ENCODE data around the gene MMAB.

The MMAB gene

GRCh38 chr12:109612003-109612402, 38.7 kb upstream of the MMAB start:
- H3K27me3 ChIP-seq (ENCODE audit: control insufficient read depth, insufficient read depth, low read length, poor library complexity, severe bottlenecking), result peaks cover 4% of the 10 kb centered on the region
- no peak overlapping the region for H3K4me3 ChIP-seq (ENCODE audit: insufficient read depth, low read depth, low read length)
- H3K9me3 ChIP-seq (ENCODE audit: control insufficient read depth, low read length), result no peaks in the 10 kb centered on the region
- peaks cover 20% of the 10 kb centered on the region for H3K4me1 ChIP-seq (ENCODE audit: control insufficient read depth, insufficient read depth, low read length)
- 93 to 97% methylated on average over 3 of the region's 3 CpGs for WGBS, 2 experiments
- H3K36me3 ChIP-seq (ENCODE audit: control insufficient read depth, insufficient read depth, low read length), result no peaks in the 10 kb centered on the region
- no peak overlapping the region for H3K27ac ChIP-seq (ENCODE audit: insufficient read depth, low read depth, low read length, poor library complexity, severe bottlenecking)

DNA sequence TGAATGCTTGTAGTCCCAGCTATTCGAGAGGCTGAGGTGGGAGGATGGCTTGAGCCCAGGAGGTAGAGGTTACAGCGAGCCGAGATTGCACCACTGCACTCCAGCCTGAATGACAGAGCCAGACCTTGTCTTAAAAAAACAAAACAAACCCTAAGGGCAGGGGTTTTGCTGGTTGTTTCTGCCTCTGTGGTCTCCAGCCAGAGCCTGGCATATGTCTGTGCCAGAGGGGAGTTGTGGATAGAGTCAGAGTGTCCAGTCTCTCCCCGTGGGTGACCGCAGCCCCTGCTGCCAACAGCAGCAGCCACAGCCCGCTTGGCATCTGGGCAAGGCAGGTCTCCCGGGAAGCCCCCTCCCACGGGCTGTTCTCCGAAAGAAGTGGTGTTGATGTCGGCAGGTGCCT, 37.9 kb upstream of the MMAB start:
- Histone ChIP-seq H3K36me3 (ENCODE audit: control insufficient read depth, insufficient read depth, low read length) (no peaks in the 10 kb centered on the region), H3K4me3 (ENCODE audit: insufficient read depth, low read depth, low read length) (no peak overlapping the region), H3K4me1 (ENCODE audit: control insufficient read depth, insufficient read depth, low read length) (peaks cover 16% of the 10 kb centered on the region), H3K27ac (ENCODE audit: insufficient read depth, low read depth, low read length, poor library complexity, severe bottlenecking) (no peak overlapping the region), H3K27me3 (ENCODE audit: control insufficient read depth, insufficient read depth, low read length, poor library complexity, severe bottlenecking) (peaks cover 4% of the 10 kb centered on the region), H3K9me3 (ENCODE audit: control insufficient read depth, low read length) (no peaks in the 10 kb centered on the region)
- 87 to 89% methylated on average over 10 of the region's 10 CpGs for WGBS, 2 experiments

DNA sequence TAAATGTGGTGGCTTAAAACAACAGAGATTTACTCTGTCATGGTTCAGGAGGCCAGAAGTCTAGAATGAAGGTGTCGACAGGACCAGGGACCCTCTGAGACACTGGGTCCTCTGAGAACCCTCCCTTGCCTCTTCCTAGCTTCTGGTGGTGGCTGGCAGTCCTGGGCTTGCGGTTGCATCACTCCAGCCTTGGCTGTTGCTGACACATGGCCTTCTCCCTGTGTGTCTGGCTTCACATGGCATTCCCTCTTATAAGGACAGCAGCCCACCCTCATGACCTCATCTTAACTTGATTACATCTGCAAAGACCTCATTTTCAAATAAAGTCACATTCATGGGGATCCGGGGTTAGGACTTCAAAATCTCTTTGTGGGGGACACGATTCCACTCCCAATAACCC, 37.2 kb upstream of the MMAB start:
- WGBS, 2 experiments, result 88 to 93% methylated on average over 4 of the region's 4 CpGs
- peaks cover 4% of the 10 kb centered on the region for H3K27me3 ChIP-seq (ENCODE audit: control insufficient read depth, insufficient read depth, low read length, poor library complexity, severe bottlenecking)
- H3K36me3 ChIP-seq (ENCODE audit: control insufficient read depth, insufficient read depth, low read length), result no peaks in the 10 kb centered on the region
- H3K4me1 ChIP-seq (ENCODE audit: control insufficient read depth, insufficient read depth, low read length), result peaks cover 12% of the 10 kb centered on the region
- H3K27ac ChIP-seq (ENCODE audit: insufficient read depth, low read depth, low read length, poor library complexity, severe bottlenecking), result no peak overlapping the region
- H3K4me3 ChIP-seq (ENCODE audit: insufficient read depth, low read depth, low read length), result no peak overlapping the region
- no peaks in the 10 kb centered on the region for H3K9me3 ChIP-seq (ENCODE audit: control insufficient read depth, low read length)

DNA sequence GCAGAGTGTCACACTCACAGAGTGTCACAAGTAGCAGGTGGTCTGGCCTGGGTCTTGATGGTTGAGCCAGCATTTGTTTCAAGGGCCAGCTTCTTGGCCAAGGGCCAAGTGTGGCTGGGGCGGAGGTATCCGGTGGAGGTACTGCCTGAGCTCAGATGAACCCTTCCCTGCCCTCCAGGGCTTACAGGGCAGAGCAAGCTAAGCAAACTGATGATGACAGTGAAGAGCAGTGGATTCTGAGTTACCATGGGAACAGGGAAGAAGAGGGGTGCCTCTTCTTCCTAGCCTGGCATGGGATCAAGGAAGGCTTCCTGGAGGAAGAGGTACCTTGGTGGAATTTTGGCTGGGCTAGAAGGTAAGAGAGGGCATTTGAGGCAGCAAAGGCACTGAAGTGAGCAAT, 36.0 kb upstream of the MMAB start:
- WGBS, 2 experiments, result 92 to 97% methylated on average over 2 of the region's 2 CpGs
- peaks cover 4% of the 10 kb centered on the region for H3K27me3 ChIP-seq (ENCODE audit: control insufficient read depth, insufficient read depth, low read length, poor library complexity, severe bottlenecking)
- peaks cover 20% of the 10 kb centered on the region for H3K4me1 ChIP-seq (ENCODE audit: control insufficient read depth, insufficient read depth, low read length)
- no peaks in the 10 kb centered on the region for H3K9me3 ChIP-seq (ENCODE audit: control insufficient read depth, low read length)
- no peak overlapping the region for H3K4me3 ChIP-seq (ENCODE audit: insufficient read depth, low read depth, low read length)
- H3K36me3 ChIP-seq (ENCODE audit: control insufficient read depth, insufficient read depth, low read length), result no peaks in the 10 kb centered on the region
- H3K27ac ChIP-seq (ENCODE audit: insufficient read depth, low read depth, low read length, poor library complexity, severe bottlenecking), result no peak overlapping the region

DNA sequence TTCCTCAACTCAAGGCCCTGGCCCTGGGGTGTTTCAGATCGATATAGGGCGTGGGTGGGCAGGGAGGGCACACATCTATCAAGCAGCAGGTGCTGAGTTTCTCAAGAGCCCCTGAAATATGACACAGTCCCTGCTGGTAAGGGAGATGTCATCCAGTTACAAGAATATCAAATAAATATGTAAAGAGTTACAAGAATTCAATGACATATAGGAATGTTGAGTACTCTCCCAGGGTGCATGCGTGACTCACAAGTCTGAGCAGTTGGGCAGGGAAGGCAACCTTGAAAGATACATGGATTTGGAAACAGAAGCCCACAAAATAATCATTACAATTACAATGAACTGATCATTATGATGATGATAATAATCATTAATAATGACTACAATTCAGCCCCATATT, 35.5 kb upstream of the MMAB start:
- 97 to 100% methylated on average over 3 of the region's 3 CpGs for WGBS, 2 experiments
- Histone ChIP-seq H3K9me3 (ENCODE audit: control insufficient read depth, low read length) (no peaks in the 10 kb centered on the region), H3K27me3 (ENCODE audit: control insufficient read depth, insufficient read depth, low read length, poor library complexity, severe bottlenecking) (peaks cover 4% of the 10 kb centered on the region), H3K4me3 (ENCODE audit: insufficient read depth, low read depth, low read length) (no peak overlapping the region), H3K27ac (ENCODE audit: insufficient read depth, low read depth, low read length, poor library complexity, severe bottlenecking) (no peak overlapping the region), H3K36me3 (ENCODE audit: control insufficient read depth, insufficient read depth, low read length) (no peaks in the 10 kb centered on the region), H3K4me1 (ENCODE audit: control insufficient read depth, insufficient read depth, low read length) (peaks cover 16% of the 10 kb centered on the region)

DNA sequence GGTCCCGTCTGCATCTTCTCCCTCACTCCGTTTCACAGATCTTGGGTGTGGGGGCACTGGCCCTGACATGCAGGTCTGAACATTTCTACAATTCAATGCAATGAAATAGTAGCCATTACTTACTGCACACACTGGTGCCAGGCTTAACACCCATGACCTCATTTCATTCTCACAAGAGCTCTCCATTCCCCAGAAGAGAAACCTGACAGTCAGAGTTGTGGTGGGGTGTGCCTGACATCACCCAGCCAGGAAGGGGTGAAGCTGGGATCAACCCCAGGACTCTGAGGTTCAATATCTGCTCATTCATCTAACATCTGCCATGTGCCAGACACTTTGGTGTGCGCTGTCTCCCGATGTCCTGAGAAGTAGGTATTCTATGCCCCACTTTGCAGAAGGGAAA, 35.0 kb upstream of the MMAB start:
- Histone ChIP-seq H3K9me3 (ENCODE audit: control insufficient read depth, low read length) (no peaks in the 10 kb centered on the region), H3K4me1 (ENCODE audit: control insufficient read depth, insufficient read depth, low read length) (peaks cover 11% of the 10 kb centered on the region), H3K4me3 (ENCODE audit: insufficient read depth, low read depth, low read length) (no peak overlapping the region), H3K27ac (ENCODE audit: insufficient read depth, low read depth, low read length, poor library complexity, severe bottlenecking) (no peak overlapping the region), H3K36me3 (ENCODE audit: control insufficient read depth, insufficient read depth, low read length) (no peaks in the 10 kb centered on the region), H3K27me3 (ENCODE audit: control insufficient read depth, insufficient read depth, low read length, poor library complexity, severe bottlenecking) (peaks cover 4% of the 10 kb centered on the region)
- 95 to 96% methylated on average over 4 of the region's 4 CpGs for WGBS, 2 experiments

DNA sequence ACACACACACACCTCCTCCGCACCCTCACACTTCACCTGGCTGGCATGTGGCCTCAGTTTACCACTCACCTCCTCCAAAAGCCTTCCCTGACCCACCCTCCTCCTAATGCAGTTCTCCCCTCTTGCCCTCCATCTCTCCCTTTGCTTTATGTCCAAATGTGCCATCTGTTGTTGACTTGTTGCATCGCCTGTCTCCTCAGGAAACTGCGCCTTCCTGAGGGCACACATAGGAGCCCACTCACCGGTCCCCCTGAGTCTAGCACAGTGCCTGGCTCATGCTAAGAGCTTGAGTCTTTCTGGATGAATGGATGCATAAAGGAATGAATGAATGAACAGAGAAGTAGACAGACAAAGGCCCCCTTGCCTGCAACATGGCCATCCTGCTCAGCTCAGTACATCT, 34.3 kb upstream of the MMAB start:
- peaks cover 13% of the 10 kb centered on the region for H3K4me1 ChIP-seq (ENCODE audit: control insufficient read depth, insufficient read depth, low read length)
- no peak overlapping the region for H3K4me3 ChIP-seq (ENCODE audit: insufficient read depth, low read depth, low read length)
- no peaks in the 10 kb centered on the region for H3K36me3 ChIP-seq (ENCODE audit: control insufficient read depth, insufficient read depth, low read length)
- no peak overlapping the region for H3K27ac ChIP-seq (ENCODE audit: insufficient read depth, low read depth, low read length, poor library complexity, severe bottlenecking)
- 93 to 99% methylated on average over 4 of the region's 4 CpGs for WGBS, 2 experiments
- H3K9me3 ChIP-seq (ENCODE audit: control insufficient read depth, low read length), result no peaks in the 10 kb centered on the region
- peaks cover 4% of the 10 kb centered on the region for H3K27me3 ChIP-seq (ENCODE audit: control insufficient read depth, insufficient read depth, low read length, poor library complexity, severe bottlenecking)

- whole genome bisulfite sequencing, 2 experiments, result 13 to 15% methylated on average over 30 of the region's 30 CpGs
- peak overlapping the region; percentile 73 for H3K27ac ChIP-seq (ENCODE audit: insufficient read depth, low read depth, low read length, poor library complexity, severe bottlenecking)
- peaks cover 13% of the 10 kb centered on the region for H3K4me1 ChIP-seq (ENCODE audit: control insufficient read depth, insufficient read depth, low read length)
- no peaks in the 10 kb centered on the region for H3K9me3 ChIP-seq (ENCODE audit: control insufficient read depth, low read length)
- H3K27me3 ChIP-seq (ENCODE audit: control insufficient read depth, insufficient read depth, low read length, poor library complexity, severe bottlenecking), result peaks cover 4% of the 10 kb centered on the region
- H3K4me3 ChIP-seq (ENCODE audit: insufficient read depth, low read depth, low read length), result no peak overlapping the region
- H3K36me3 ChIP-seq (ENCODE audit: control insufficient read depth, insufficient read depth, low read length), result no peaks in the 10 kb centered on the region
Measured at GRCh38 chr12:109606320-109607028, 33.2 kb upstream of the MMAB start.

- peaks cover 13% of the 10 kb centered on the region for H3K4me1 ChIP-seq (ENCODE audit: control insufficient read depth, insufficient read depth, low read length)
- no peak overlapping the region for H3K4me3 ChIP-seq (ENCODE audit: insufficient read depth, low read depth, low read length)
- H3K36me3 ChIP-seq (ENCODE audit: control insufficient read depth, insufficient read depth, low read length), result no peaks in the 10 kb centered on the region
- no peak overlapping the region for H3K27ac ChIP-seq (ENCODE audit: insufficient read depth, low read depth, low read length, poor library complexity, severe bottlenecking)
- WGBS, 2 experiments, result 94% methylated on average over 12 to 13 of the region's 13 CpGs
- H3K9me3 ChIP-seq (ENCODE audit: control insufficient read depth, low read length), result no peaks in the 10 kb centered on the region
- H3K27me3 ChIP-seq (ENCODE audit: control insufficient read depth, insufficient read depth, low read length, poor library complexity, severe bottlenecking), result peaks cover 4% of the 10 kb centered on the region
Measured at GRCh38 chr12:109605599-109606228, 32.4 kb upstream of the MMAB start.

GRCh38 chr12:109605016-109605415, 31.7 kb upstream of the MMAB start:
- Histone ChIP-seq H3K27ac (ENCODE audit: insufficient read depth, low read depth, low read length, poor library complexity, severe bottlenecking) (no peak overlapping the region), H3K4me1 (ENCODE audit: control insufficient read depth, insufficient read depth, low read length) (peaks cover 13% of the 10 kb centered on the region), H3K4me3 (ENCODE audit: insufficient read depth, low read depth, low read length) (no peak overlapping the region), H3K36me3 (ENCODE audit: control insufficient read depth, insufficient read depth, low read length) (no peaks in the 10 kb centered on the region), H3K27me3 (ENCODE audit: control insufficient read depth, insufficient read depth, low read length, poor library complexity, severe bottlenecking) (peaks cover 4% of the 10 kb centered on the region), H3K9me3 (ENCODE audit: control insufficient read depth, low read length) (no peaks in the 10 kb centered on the region)
- 92 to 93% methylated on average over 5 of the region's 5 CpGs for WGBS, 2 experiments
